CD14-positive monocyte (primary cell): Measurements from ENCODE around the gene IVD. TPM values are rescaled to one million over a fixed set of nuclear protein-coding genes. Genes with fewer than 3 reads are reported as not detected.

Experiments
- DNase-seq, 3 donors: peaks; one replicate each; pipeline ENCODE4 v3.0.0-alpha.2; 2011 to 2022
- H2AFZ ChIP-seq: 2 replicates; pipeline ENCODE4 v1.6.0; 2012; ENCODE audit warnings: mild to moderate bottlenecking, low read depth, low read length, inconsistent platforms; ENCODE audit not compliant: insufficient read depth, poor library complexity, severe bottlenecking
- H3K27ac ChIP-seq, 2 donors: 1 replicate in 1 of 2; 2 replicates in 1 of 2; pipeline ENCODE4 v1.5.1; 2012 to 2013; ENCODE audit warnings: low read length in 2 of 2, control low read depth in 1 of 2, inconsistent platforms in 1 of 2, low read depth in 1 of 2, mild to moderate bottlenecking in 1 of 2
- H3K27me3 ChIP-seq, 2 donors: one replicate each; pipeline versions ENCODE4 v1.6.0 to v1.6.1; 2011 to 2013; ENCODE audit warnings: low read length in 2 of 2; ENCODE audit not compliant: control insufficient read depth in 2 of 2, insufficient read depth in 2 of 2
- H3K36me3 ChIP-seq, 2 donors: replicated peaks in 1 of 2; 1 replicate in 1 of 2; 2 replicates in 1 of 2; pipeline versions ENCODE4 v1.5.1 to v1.6.1; 2012 to 2013; ENCODE audit warnings: low read length in 2 of 2, control low read depth in 1 of 2, inconsistent platforms in 1 of 2, mild to moderate bottlenecking in 1 of 2; ENCODE audit not compliant: insufficient read depth in 2 of 2, control insufficient read depth in 1 of 2
- H3K4me1 ChIP-seq, 2 donors: 1 replicate in 1 of 2; 2 replicates in 1 of 2; pipeline versions ENCODE4 v1.5.1 to v1.6.1; 2012 to 2013; ENCODE audit warnings: low read length in 2 of 2, control low read depth in 1 of 2, inconsistent platforms in 1 of 2, mild to moderate bottlenecking in 1 of 2, moderate library complexity in 1 of 2; ENCODE audit not compliant: insufficient read depth in 2 of 2, control insufficient read depth in 1 of 2
- H3K4me2 ChIP-seq: replicated peaks from 2 replicates; pipeline ENCODE3; 2012; ENCODE audit warnings: low read length, moderate library complexity, mild to moderate bottlenecking; ENCODE audit not compliant: poor library complexity, severe bottlenecking; ENCODE audit errors: extremely low read depth
- H3K4me3 ChIP-seq, 3 experiments: fragments of 200-600 bp in 1 of 3; sonication (generic) in 1 of 3; replicated peaks in 1 of 3; 1 replicate in 2 of 3; 2 replicates in 1 of 3; pipeline ENCODE4 v1.5.1; 2011 to 2013; ENCODE audit warnings: low read length in 3 of 3, mild to moderate bottlenecking in 3 of 3, control low read depth in 2 of 3, low read depth in 2 of 3, inconsistent platforms in 1 of 3, moderate library complexity in 1 of 3
- H3K79me2 ChIP-seq: 2 replicates; pipeline ENCODE4 v1.6.0; 2012; ENCODE audit warnings: mild to moderate bottlenecking, control low read depth, inconsistent platforms, low read length, moderate library complexity; ENCODE audit not compliant: insufficient read depth
- H3K9ac ChIP-seq: 2 replicates; pipeline ENCODE4 v1.6.0; 2017; ENCODE audit warnings: low read length, mild to moderate bottlenecking; ENCODE audit not compliant: insufficient read depth, poor library complexity, severe bottlenecking
- H3K9me3 ChIP-seq, 2 donors: replicated peaks in 1 of 2; 1 replicate in 1 of 2; 2 replicates in 1 of 2; pipeline versions ENCODE4 v1.5.1 to v1.6.1; 2012 to 2013; ENCODE audit warnings: low read length in 2 of 2, control low read depth in 1 of 2; ENCODE audit not compliant: control insufficient read depth in 1 of 2, insufficient read depth in 1 of 2
- H4K20me1 ChIP-seq: 2 replicates; pipeline ENCODE4 v1.6.0; 2012; ENCODE audit warnings: mild to moderate bottlenecking, low read length, control low read depth, moderate library complexity; ENCODE audit not compliant: insufficient read depth
- H3K27ac Mint-ChIP-seq, 7 donors: one replicate each; pipeline ENCODE4 v1.8.0; 2020; ENCODE audit warnings: mild to moderate bottlenecking in 7 of 7, mixed read lengths in 7 of 7, moderate library complexity in 6 of 7, inconsistent platforms in 2 of 7
- H3K27me3 Mint-ChIP-seq, 3 donors: one replicate each; pipeline ENCODE4 v1.8.0; 2021 to 2022; ENCODE audit warnings: low read depth in 3 of 3, mild to moderate bottlenecking in 3 of 3, mixed read lengths in 3 of 3, moderate library complexity in 3 of 3, inconsistent platforms in 1 of 3
- H3K36me3 Mint-ChIP-seq, 2 donors: one replicate each; pipeline ENCODE4 v1.8.0; 2020; ENCODE audit warnings: mixed read lengths in 2 of 2, inconsistent platforms in 1 of 2, mild to moderate bottlenecking in 1 of 2
- H3K4me1 Mint-ChIP-seq: one replicate; pipeline ENCODE4 v1.8.0; 2020; ENCODE audit warnings: mild to moderate bottlenecking, mixed read lengths
- H3K4me3 Mint-ChIP-seq, 2 donors: one replicate each; pipeline ENCODE4 v1.8.0; 2020; ENCODE audit warnings: mild to moderate bottlenecking in 2 of 2, mixed read lengths in 2 of 2, moderate library complexity in 1 of 2
- H3K9me3 Mint-ChIP-seq, 7 donors: one replicate each; pipeline ENCODE4 v1.8.0; 2020 to 2022; ENCODE audit warnings: mixed read lengths in 7 of 7, mild to moderate bottlenecking in 6 of 7, moderate library complexity in 6 of 7, inconsistent platforms in 2 of 7
- WGBS: methylation state at CpG from one replicate; pipeline ENCODE4 v1.1.5; 2013; ENCODE audit warnings: missing lambda C conversion rate; ENCODE audit not compliant: insufficient coverage; 5-methylcytosine and 5-hydroxymethylcytosine counted together
- intact Hi-C, 2 donors: fragments of 100-400 bp; cut with micrococcal nuclease; formaldehyde crosslinking; loops; one replicate each; pipeline versions ENCODE4 v1.15.0 to v1.15.1; 2023
- polyA plus RNA-seq, 3 donors: library from polyadenylated mRNA; depleted of rRNA in 1 of 3; unstranded in 2 of 3; stranded (reverse) in 1 of 3; fragments of 300-500 nt in 2 of 3; fragments of >200 nt in 1 of 3; fragmentation: Illumina TruSeq in 2 of 3; gene quantifications; 1 replicate in 2 of 3; 2 replicates in 1 of 3; pipeline ENCODE4 v1.2.3, GENCODE V29; 2012 to 2021
- TF ChIP-seq, protein P1 (sequence below): fragments of 200-600 bp; IDR thresholded peaks from one replicate; pipeline ENCODE4 v1.8.0; 2022; ENCODE audit warnings: antibody characterized with exemption, mild to moderate bottlenecking

Gene IVD
- polyA plus RNA-seq, 3 donors, result 28.6 to 46.3 (median 31.3) TPM

DNA sequence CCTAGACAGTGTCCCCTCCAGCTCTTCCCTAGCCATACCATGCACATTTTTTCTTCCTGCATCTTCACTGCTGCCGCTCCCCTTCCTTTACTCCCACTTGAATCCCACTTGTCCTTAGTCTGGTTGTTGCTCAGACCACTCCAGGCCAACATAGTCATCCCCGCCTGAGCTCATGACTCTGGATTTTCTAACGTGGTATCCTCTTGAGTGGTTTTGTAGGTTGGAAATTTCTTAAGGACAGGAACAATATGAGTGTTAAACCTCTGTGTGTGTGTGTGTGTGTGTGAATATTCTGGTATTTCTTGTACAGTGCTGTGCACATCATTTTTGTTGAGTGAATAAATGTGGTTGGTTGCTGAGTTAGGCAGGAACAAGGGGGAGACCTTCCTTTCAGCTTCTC lies 38.3 kb downstream of the IVD start:
- TF ChIP-seq, protein P1, sequence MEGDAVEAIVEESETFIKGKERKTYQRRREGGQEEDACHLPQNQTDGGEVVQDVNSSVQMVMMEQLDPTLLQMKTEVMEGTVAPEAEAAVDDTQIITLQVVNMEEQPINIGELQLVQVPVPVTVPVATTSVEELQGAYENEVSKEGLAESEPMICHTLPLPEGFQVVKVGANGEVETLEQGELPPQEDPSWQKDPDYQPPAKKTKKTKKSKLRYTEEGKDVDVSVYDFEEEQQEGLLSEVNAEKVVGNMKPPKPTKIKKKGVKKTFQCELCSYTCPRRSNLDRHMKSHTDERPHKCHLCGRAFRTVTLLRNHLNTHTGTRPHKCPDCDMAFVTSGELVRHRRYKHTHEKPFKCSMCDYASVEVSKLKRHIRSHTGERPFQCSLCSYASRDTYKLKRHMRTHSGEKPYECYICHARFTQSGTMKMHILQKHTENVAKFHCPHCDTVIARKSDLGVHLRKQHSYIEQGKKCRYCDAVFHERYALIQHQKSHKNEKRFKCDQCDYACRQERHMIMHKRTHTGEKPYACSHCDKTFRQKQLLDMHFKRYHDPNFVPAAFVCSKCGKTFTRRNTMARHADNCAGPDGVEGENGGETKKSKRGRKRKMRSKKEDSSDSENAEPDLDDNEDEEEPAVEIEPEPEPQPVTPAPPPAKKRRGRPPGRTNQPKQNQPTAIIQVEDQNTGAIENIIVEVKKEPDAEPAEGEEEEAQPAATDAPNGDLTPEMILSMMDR, result no peak
- Histone ChIP-seq H4K20me1 (peaks cover 59% of the 10 kb centered on the region), H3K9ac (no peak overlapping the region), H3K27ac (no peak overlapping the region), H3K4me3 (no peak overlapping the region), H3K4me1 (peaks cover 13 to 30% of the 10 kb centered on the region in 2 donors), H3K9me3 (no peaks in the 10 kb centered on the region), H3K36me3 (no peaks in the 10 kb centered on the region), H3K4me2 (no peak overlapping the region), H3K79me2 (peaks cover 62% of the 10 kb centered on the region), H3K27me3 (peaks cover 9 to 25% of the 10 kb centered on the region in 2 donors), H2AFZ (no peak overlapping the region)
- DNase-seq, result no peak
- intact Hi-C loops, result loop anchor here in 1 of 2 donors (5.0 kb wide), 1 partner anchor 63 kb away; no protein-coding TSS in a partner anchor
- Mint-ChIP-seq H3K4me3 (no peak overlapping the region), H3K27me3 (peaks cover 33 to 46% (median 34%) of the 10 kb centered on the region in 3 donors), H3K4me1 (peaks cover 37% of the 10 kb centered on the region), H3K36me3 (peaks cover 13 to 24% of the 10 kb centered on the region in 2 donors), H3K27ac (no peak overlapping the region), H3K9me3 (peaks cover 0 to 11% (median 3%) of the 10 kb centered on the region in 7 donors)
- WGBS, result 17% methylated on average over 1 of the region's 3 CpGs

DNA sequence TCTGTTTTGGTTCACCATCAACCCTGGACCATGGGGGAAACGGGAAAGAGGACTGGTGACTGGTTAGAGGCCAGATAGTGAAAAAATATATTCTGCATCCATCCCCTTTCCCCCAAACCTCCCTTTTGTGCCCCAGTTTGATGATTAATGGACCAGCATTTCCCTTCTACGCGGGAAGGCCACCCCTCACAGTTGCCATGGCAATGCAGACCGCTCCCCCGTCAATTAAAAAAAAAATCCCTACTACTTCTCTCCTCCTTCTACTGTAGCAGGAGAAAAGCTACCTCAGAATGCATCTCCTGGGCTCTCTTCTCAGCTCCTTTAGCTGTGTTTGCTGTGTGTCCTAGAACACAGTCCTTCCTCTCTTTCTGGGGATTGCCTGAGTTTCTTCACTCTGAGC lies 39.1 kb downstream of the IVD start:
- peaks cover 24 to 37% (median 25%) of the 10 kb centered on the region in 3 donors for H3K27me3 Mint-ChIP-seq
- intact Hi-C loops, result loop anchor here in 1 of 2 donors (5.0 kb wide), 1 partner anchor 63 kb away; no protein-coding TSS in a partner anchor
- H3K4me1 Mint-ChIP-seq, result peaks cover 35% of the 10 kb centered on the region
- H3K9me3 ChIP-seq, result no peaks in the 10 kb centered on the region
- H3K9me3 Mint-ChIP-seq, result peaks cover 0 to 11% (median 3%) of the 10 kb centered on the region in 7 donors
- H3K4me2 ChIP-seq, result no peak overlapping the region
- no peak overlapping the region for H3K4me3 Mint-ChIP-seq
- no peak overlapping the region for H2AFZ ChIP-seq
- no peak overlapping the region for H3K27ac ChIP-seq
- DNase-seq, result no peak
- no peaks in the 10 kb centered on the region for H3K36me3 ChIP-seq
- peaks cover 5 to 16% of the 10 kb centered on the region in 2 donors for H3K27me3 ChIP-seq
- H3K4me1 ChIP-seq, result peaks cover 11 to 24% of the 10 kb centered on the region in 2 donors
- peaks cover 71% of the 10 kb centered on the region for H3K79me2 ChIP-seq
- WGBS, result 28% methylated on average over 4 of the region's 5 CpGs
- H4K20me1 ChIP-seq, result peaks cover 68% of the 10 kb centered on the region
- H3K4me3 ChIP-seq, result no peak overlapping the region
- TF ChIP-seq, protein P1, result no peak
- no peak overlapping the region for H3K27ac Mint-ChIP-seq
- peaks cover 16 to 26% of the 10 kb centered on the region in 2 donors for H3K36me3 Mint-ChIP-seq
- no peak overlapping the region for H3K9ac ChIP-seq
